GM12892 (cell line): Measurements from ENCODE around the gene RTN4RL2.

Experiments used
- POLR2A ChIP-seq: IDR thresholded peaks from 2 replicates; pipeline ENCODE4 v1.6.1; 2011; ENCODE audit warnings: low read depth, low read length, control low read depth
- TAF1 ChIP-seq: IDR thresholded peaks from 2 replicates; pipeline ENCODE4 v1.6.1; 2011; ENCODE audit warnings: low read depth, mild to moderate bottlenecking, control low read depth, low read length, borderline replicate concordance

DNA sequence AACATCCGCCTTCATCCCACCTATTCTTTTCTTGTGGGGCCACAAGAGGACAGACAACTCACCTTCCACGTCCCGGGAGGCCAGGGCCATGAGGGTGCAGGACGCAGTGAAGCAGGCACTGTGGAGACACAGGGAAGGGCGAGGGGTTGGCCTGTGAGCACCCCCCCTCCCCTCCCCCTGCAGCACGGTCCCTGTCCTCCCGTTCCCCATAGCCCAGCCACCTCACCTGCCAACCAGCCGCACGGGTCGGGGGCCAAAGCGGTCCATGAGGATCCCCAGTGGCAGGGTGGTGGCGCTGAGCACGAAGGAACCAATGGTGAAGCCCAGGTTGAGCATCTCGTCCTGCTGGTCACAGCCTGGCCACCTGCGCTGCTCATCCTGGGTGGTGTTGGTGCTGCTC, 40.6 kb downstream of the RTN4RL2 start:
- TF ChIP-seq TAF1 (no peak), POLR2A (no peak)
